Tibial nerve (tissue), 4 donors: ENCODE data around the gene APELA. TPM values are rescaled to one million over a fixed set of nuclear protein-coding genes. Genes with fewer than 3 reads are reported as not detected.

Source experiments
- DNase-seq, 2 donors: peaks; one replicate each; pipeline ENCODE4 v3.0.0-alpha.2; 2019; ENCODE audit warnings: low spot score in 2 of 2
- H3K27ac ChIP-seq, 4 donors: fragments of 200-600 bp; sonication (generic) in 3 of 4; one replicate each; pipeline ENCODE4 v1.5.1; 2017 to 2019; ENCODE audit warnings: mild to moderate bottlenecking in 1 of 4
- H3K27me3 ChIP-seq, 2 donors: fragments of 200-600 bp; sonication (generic) in 1 of 2; one replicate each; pipeline versions ENCODE4 v1.5.1 to v1.6.0; 2017 to 2019
- H3K36me3 ChIP-seq, 3 donors: fragments of 200-600 bp; sonication (generic); one replicate each; pipeline ENCODE4 v1.5.1; 2018 to 2019
- H3K4me1 ChIP-seq, 4 donors: fragments of 200-600 bp; sonication (generic) in 3 of 4; one replicate each; pipeline ENCODE4 v1.5.1; 2017 to 2019
- H3K4me3 ChIP-seq, 4 donors: fragments of 200-600 bp; sonication (generic) in 3 of 4; one replicate each; pipeline ENCODE4 v1.5.1; 2017 to 2019; ENCODE audit warnings: mild to moderate bottlenecking in 1 of 4, moderate library complexity in 1 of 4
- H3K9me3 ChIP-seq, 4 donors: fragments of 200-600 bp; sonication (generic) in 3 of 4; one replicate each; pipeline ENCODE4 v1.5.1; 2017 to 2019
- EP300 ChIP-seq, 2 donors: sonication (generic); formaldehyde crosslinking; IDR thresholded peaks; one replicate each; pipeline ENCODE4 v1.6.1; 2017; ENCODE audit warnings: antibody characterized with exemption in 2 of 2, mild to moderate bottlenecking in 1 of 2
- POLR2A ChIP-seq, 2 donors: fragments of 450-650 bp; IDR thresholded peaks; one replicate each; pipeline ENCODE4 v1.6.1; 2017; ENCODE audit warnings: antibody characterized with exemption in 2 of 2, mild to moderate bottlenecking in 2 of 2, moderate library complexity in 2 of 2
- WGBS, 2 donors: methylation state at CpG; one replicate each; pipeline ENCODE4 v1.1.5; 2018; 5-methylcytosine and 5-hydroxymethylcytosine counted together
- total RNA-seq, 4 donors: library from RNA; depleted of rRNA; stranded (reverse); fragments of >200 nt; gene quantifications; one replicate each; pipeline ENCODE4 v1.1.0, GENCODE V29; 2016
- TF ChIP-seq, protein P1 (sequence below), 5 experiments: fragments of 200-600 bp in 3 of 5; fragments of 450-650 bp in 2 of 5; sonication (generic) in 3 of 5; IDR thresholded peaks; one replicate each; pipeline ENCODE4 v1.5.1; 2016 to 2019; ENCODE audit warnings: antibody characterized with exemption in 5 of 5, mild to moderate bottlenecking in 3 of 5, moderate library complexity in 2 of 5

APELA gene
- total RNA-seq, 4 donors from 2014 or later: not detected

DNA sequence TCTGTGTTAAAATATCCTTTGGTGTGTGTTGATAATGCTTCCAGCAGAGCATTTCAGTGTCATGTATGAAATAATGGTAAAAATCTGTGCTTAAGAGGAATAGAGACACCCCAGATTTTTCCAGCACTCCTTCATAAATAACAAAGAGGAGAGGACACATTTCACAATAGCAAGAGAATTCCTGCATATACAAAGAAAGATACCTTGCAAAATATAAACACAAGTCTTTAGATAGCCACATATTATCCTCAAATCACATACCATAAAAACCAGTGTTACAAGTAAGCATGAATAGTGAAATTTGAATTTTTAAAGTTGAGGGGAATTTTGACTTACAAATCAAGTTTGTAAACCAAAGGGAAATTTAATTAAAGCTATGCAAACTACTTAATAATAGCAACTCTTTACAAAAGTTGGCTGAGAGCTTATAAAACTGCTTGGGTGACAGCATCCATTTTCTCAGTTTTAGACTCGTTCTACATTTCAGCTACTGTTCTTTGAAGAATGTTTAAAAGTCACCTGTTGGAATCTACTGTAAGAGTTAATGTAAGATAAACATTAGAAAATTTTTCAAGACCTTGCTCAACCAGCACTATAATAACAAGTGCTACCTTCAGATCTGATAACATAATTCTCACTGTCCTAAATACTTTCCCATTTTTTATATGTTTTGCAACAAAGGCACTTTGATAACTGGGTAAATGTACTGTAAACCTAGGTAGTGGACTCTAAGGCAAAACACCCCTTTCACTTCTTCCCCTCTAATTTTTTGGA is 3.7 kb downstream of the APELA start:
- WGBS, 2 donors: 45 to 54% methylated on average over 1 of the region's 1 CpG
- Histone ChIP-seq H3K27ac (no peak overlapping the region), H3K27me3 (no peaks in the 10 kb centered on the region), H3K4me3 (no peak overlapping the region), H3K4me1 (no peaks in the 10 kb centered on the region), H3K9me3 (no peaks in the 10 kb centered on the region), H3K36me3 (no peaks in the 10 kb centered on the region)
- no peak for DNase-seq
- TF ChIP-seq EP300 (IDR thresholded peaks at IDR 0.05) (no peak), POLR2A (IDR thresholded peaks at IDR 0.05) (no peak)
- TF ChIP-seq, protein P1, sequence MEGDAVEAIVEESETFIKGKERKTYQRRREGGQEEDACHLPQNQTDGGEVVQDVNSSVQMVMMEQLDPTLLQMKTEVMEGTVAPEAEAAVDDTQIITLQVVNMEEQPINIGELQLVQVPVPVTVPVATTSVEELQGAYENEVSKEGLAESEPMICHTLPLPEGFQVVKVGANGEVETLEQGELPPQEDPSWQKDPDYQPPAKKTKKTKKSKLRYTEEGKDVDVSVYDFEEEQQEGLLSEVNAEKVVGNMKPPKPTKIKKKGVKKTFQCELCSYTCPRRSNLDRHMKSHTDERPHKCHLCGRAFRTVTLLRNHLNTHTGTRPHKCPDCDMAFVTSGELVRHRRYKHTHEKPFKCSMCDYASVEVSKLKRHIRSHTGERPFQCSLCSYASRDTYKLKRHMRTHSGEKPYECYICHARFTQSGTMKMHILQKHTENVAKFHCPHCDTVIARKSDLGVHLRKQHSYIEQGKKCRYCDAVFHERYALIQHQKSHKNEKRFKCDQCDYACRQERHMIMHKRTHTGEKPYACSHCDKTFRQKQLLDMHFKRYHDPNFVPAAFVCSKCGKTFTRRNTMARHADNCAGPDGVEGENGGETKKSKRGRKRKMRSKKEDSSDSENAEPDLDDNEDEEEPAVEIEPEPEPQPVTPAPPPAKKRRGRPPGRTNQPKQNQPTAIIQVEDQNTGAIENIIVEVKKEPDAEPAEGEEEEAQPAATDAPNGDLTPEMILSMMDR (IDR thresholded peaks at IDR 0.05): no peak

DNA sequence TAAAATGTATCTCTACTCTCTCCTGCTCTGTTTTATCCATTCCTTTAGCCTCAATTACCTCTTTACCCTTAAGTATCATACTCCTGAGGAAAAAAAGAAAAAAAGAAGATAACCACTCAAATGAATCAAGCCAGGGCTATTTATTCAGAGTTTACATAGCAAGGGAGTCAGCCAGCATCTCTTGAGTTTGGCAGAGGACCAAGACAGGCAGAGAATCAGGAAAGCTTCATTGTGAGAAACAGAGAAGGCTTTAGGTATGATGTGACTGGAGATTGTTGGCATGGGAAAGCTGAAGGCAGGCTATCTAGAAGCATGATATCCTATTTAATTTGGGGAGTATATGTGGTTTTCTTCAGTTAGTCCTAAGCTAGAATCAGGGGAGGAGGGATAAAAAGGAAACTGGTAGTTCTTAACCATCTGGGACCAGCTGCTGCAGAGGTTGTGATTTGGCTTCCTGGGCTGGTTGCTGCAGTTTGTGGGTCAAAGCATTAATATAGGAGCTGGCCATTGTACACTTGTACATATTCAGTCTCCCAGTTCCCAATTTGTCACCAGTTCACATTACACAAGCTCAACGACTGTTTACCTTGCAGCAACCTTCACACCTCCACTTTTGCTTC is 11.2 kb downstream of the APELA start:
- no peak overlapping the region for H3K27ac ChIP-seq
- DNase-seq: no peak
- H3K4me1 ChIP-seq: no peaks in the 10 kb centered on the region
- no peaks in the 10 kb centered on the region for H3K9me3 ChIP-seq
- TF ChIP-seq EP300 (IDR thresholded peaks at IDR 0.05) (no peak), POLR2A (IDR thresholded peaks at IDR 0.05) (no peak)
- TF ChIP-seq, protein P1 (IDR thresholded peaks at IDR 0.05): no peak
- H3K27me3 ChIP-seq: no peaks in the 10 kb centered on the region
- no peaks in the 10 kb centered on the region for H3K36me3 ChIP-seq
- WGBS, 2 donors: 77 to 81% methylated on average over 1 of the region's 1 CpG
- H3K4me3 ChIP-seq: no peak overlapping the region

DNA sequence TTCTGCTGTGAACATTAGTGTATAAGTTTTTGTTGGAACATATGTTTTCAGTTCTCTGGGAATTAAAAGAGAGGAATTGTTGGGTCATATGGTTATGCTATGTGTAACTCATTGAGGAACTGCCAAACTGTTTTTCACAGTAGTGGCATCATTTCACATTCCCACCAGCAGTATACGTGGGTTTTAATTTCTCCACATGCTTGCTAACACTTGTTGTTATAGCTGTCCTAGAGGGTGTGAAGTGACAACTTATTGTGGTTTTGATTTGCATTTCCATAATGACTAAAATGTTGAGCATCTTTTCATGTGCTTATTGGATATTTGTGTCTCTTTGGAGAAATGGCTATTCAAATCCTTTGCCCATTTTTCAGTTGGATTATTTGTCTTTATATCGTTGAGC is 13.7 kb downstream of the APELA start:
- Histone ChIP-seq H3K36me3 (no peaks in the 10 kb centered on the region), H3K4me1 (no peaks in the 10 kb centered on the region), H3K4me3 (no peak overlapping the region), H3K27ac (no peak overlapping the region), H3K27me3 (no peaks in the 10 kb centered on the region), H3K9me3 (no peaks in the 10 kb centered on the region)
- 53 to 57% methylated on average over 2 of the region's 2 CpGs for WGBS, 2 donors
- TF ChIP-seq EP300 (IDR thresholded peaks at IDR 0.05) (no peak), POLR2A (IDR thresholded peaks at IDR 0.05) (no peak)
- TF ChIP-seq, protein P1 (IDR thresholded peaks at IDR 0.05): no peak
- DNase-seq: no peak

DNA sequence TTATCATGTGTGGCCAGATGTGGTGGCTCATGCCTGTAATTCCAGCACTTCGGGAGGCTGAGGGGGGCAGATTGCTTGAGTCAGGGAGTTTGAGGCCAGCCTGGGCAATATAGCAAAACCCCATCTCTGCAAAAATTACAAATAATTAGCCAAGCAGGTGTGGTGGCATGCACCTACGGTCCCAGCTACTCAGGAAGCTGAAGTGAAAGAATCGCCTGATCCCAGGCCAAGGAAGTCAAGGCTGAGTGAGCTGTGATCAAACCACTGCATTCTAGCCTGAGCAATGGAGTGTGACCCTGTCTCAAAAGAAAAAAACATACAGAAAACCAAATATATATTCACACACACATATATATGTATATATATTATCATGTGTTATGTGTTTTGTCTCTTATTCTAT is 15.0 kb downstream of the APELA start:
- H3K4me1 ChIP-seq: no peaks in the 10 kb centered on the region
- H3K9me3 ChIP-seq: no peaks in the 10 kb centered on the region
- no peaks in the 10 kb centered on the region for H3K27me3 ChIP-seq
- no peaks in the 10 kb centered on the region for H3K36me3 ChIP-seq
- H3K27ac ChIP-seq: no peak overlapping the region
- DNase-seq: no peak
- no peak overlapping the region for H3K4me3 ChIP-seq
- WGBS, 2 donors: 83 to 85% methylated on average over 3 of the region's 3 CpGs
- TF ChIP-seq, protein P1 (IDR thresholded peaks at IDR 0.05): no peak
- TF ChIP-seq EP300 (IDR thresholded peaks at IDR 0.05): no peak

DNA sequence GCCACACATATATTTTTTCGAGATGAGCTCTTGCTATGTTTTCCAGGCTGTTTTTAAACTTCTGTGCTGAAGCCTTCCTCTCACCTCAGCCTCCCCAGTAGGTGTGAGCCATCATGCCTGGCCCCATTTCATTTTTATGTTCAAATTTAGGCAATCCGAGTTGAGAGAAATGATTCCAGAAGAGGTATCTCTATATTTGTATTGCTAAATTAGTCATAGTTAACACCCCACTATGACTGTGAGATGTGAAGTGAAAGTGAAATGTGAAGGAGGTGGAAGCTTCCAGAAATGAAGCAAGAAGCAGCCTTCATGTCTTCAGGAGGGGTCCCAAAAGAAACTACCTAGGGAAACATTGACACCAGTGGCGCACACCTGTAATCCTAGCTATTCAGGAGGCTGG is 17.7 kb downstream of the APELA start:
- TF ChIP-seq EP300 (IDR thresholded peaks at IDR 0.05): no peak
- TF ChIP-seq, protein P1 (IDR thresholded peaks at IDR 0.05): no peak
- no peak for TF ChIP-seq POLR2A (IDR thresholded peaks at IDR 0.05)
- Histone ChIP-seq H3K4me3 (no peak overlapping the region), H3K27ac (no peak overlapping the region), H3K36me3 (no peaks in the 10 kb centered on the region), H3K4me1 (no peaks in the 10 kb centered on the region), H3K9me3 (no peaks in the 10 kb centered on the region), H3K27me3 (no peaks in the 10 kb centered on the region)
- DNase-seq: no peak
- 84 to 93% methylated on average over 3 of the region's 3 CpGs for WGBS, 2 donors
